ENCODE data around the gene DLEC1.
"Not testable (repeated sequence)": the region's sequence is repeated elsewhere in the genome, so short reads cannot be mapped to it uniquely, and the experiment has no call there.

The DLEC1 gene

DNA sequence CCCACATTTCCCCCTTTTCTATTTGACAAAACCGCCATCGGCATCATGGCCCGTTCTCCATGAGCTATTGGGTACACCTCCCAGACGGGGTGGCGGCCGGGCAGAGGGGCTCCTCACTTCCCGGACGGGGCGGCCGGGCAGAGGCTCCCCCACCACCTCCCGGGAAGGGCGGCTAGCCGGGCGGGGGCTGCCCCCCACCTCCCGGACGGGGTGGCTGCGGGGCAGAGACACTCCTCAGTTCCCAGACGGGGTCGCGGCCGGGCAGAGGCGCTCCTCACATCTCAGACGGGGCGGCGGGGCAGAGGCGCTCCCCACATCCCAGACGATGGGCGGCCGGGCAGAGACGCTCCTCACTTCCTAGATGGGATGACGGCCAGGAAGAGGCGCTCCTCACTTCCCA lies 25.4 kb downstream of the DLEC1 start:
- DNase-seq; in situ Hi-C loops (cut with MboI; ENCODE audit: low pct_unique_long_range_greater_than_20kb, low sequenced_read_pairs): not testable (repeated sequence)

GRCh38 chr3:38067508-38068233 lies 28.7 kb downstream of the DLEC1 start:
- no peak for DNase-seq
- in situ Hi-C loops (cut with MboI; ENCODE audit: low pct_unique_long_range_greater_than_20kb, low sequenced_read_pairs): no loop called here

- in situ Hi-C loops (cut with MboI; ENCODE audit: low pct_unique_long_range_greater_than_20kb, low sequenced_read_pairs): no loop called here
- no peak for DNase-seq
These were observed 31.0 kb downstream of the DLEC1 start for GRCh38 chr3:38070013-38070412.

- DNase-seq; in situ Hi-C loops (cut with MboI; ENCODE audit: low pct_unique_long_range_greater_than_20kb, low sequenced_read_pairs): not testable (repeated sequence)
These were observed 38.1 kb downstream of the DLEC1 start for GRCh38 chr3:38077073-38077472.

GRCh38 chr3:38082296-38082695 lies 43.3 kb downstream of the DLEC1 start:
- DNase-seq; in situ Hi-C loops (cut with MboI; ENCODE audit: low pct_unique_long_range_greater_than_20kb, low sequenced_read_pairs): not testable (repeated sequence)

- in situ Hi-C loops (cut with MboI; ENCODE audit: low pct_unique_long_range_greater_than_20kb, low sequenced_read_pairs); DNase-seq: not testable (repeated sequence)
These were observed 44.2 kb downstream of the DLEC1 start for GRCh38 chr3:38083254-38083653.

- in situ Hi-C loops (cut with MboI; ENCODE audit: low pct_unique_long_range_greater_than_20kb, low sequenced_read_pairs): no loop called here
- peak; percentile 18 for DNase-seq
These were observed 44.9 kb downstream of the DLEC1 start for GRCh38 chr3:38083871-38084333.

GRCh38 chr3:38084334-38085310 lies 45.6 kb downstream of the DLEC1 start:
- in situ Hi-C loops (cut with MboI; ENCODE audit: low pct_unique_long_range_greater_than_20kb, low sequenced_read_pairs): no loop called here
- DNase-seq: peak; percentile 43

- no peak for DNase-seq
- in situ Hi-C loops (cut with MboI; ENCODE audit: low pct_unique_long_range_greater_than_20kb, low sequenced_read_pairs): no loop called here
These were observed 46.4 kb downstream of the DLEC1 start for GRCh38 chr3:38085311-38085942.

GRCh38 chr3:38085943-38086324 lies 46.9 kb downstream of the DLEC1 start:
- in situ Hi-C loops (cut with MboI; ENCODE audit: low pct_unique_long_range_greater_than_20kb, low sequenced_read_pairs): no loop called here
- no peak for DNase-seq

GRCh38 chr3:38086496-38086895 lies 47.5 kb downstream of the DLEC1 start:
- DNase-seq: no peak
- in situ Hi-C loops (cut with MboI; ENCODE audit: low pct_unique_long_range_greater_than_20kb, low sequenced_read_pairs): no loop called here

GRCh38 chr3:38087278-38087677 lies 48.3 kb downstream of the DLEC1 start:
- in situ Hi-C loops (cut with MboI; ENCODE audit: low pct_unique_long_range_greater_than_20kb, low sequenced_read_pairs); DNase-seq: not testable (repeated sequence)

DNA sequence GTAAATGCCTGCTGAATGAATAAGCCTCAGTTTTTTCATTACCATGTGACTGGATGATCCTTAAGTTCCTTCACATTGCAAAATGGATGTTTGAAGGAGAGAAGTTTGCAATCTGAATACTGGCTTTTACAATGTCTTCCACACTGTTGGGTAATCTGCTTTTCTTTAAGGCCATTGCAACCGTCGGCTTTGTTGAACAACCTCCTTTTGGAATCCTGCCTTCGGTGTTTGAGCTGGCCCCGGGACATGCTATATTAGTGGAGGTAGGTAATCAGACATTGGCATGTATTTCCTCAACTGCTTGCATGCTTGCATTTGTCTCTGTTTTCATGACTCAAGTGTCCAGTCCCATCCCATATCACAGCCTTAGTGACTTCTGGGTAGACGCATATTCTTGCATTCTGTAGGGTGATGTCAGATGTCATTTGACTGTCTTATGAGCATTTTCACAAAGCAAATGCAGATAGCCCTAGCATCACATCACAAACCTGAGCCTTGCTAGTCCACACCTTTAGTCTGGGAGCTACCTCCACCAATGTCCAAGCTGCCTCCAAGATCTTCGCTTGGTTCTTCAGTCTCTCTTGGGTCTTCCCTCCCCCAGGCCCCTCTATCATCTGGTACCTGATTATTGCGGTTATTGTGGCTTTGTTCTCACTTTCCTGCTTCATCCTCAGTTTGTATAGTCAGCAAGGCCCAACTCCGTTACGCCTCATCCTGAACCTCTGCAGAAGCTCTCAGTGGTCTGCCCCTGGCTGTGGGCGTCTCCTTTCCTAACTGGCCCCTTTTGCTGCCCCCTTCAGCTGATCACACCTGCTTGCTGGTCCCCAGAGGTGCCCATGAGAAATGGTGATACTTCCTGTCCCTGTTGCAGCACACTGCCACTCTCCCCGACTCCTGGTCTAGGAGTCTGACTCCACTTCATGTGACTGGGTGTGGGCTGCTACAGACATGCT lies 49.4 kb downstream of the DLEC1 start:
- no peak for DNase-seq
- in situ Hi-C loops (cut with MboI; ENCODE audit: low pct_unique_long_range_greater_than_20kb, low sequenced_read_pairs): no loop called here

DNA sequence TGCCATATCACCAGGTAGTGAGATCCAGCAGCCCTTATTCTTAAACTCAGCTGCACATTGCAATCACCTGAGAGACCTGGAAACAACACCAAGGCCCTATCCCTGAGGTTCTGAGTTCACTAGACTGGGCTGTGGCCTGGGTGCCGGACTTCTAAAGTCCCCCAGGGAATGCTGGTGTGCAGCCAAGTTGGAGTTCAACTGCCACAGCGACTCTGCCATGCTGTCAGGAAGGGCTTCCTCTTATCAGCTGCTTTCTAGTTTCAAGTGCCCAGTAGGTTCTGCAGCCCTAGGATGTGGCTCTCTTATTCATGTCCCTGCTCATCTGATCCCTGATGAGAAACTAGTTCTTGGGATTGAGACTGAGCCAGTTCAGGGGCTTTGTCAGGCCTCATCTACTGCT lies 50.2 kb downstream of the DLEC1 start:
- in situ Hi-C loops (cut with MboI; ENCODE audit: low pct_unique_long_range_greater_than_20kb, low sequenced_read_pairs): no loop called here
- no peak for DNase-seq

- in situ Hi-C loops (cut with MboI; ENCODE audit: low pct_unique_long_range_greater_than_20kb, low sequenced_read_pairs): no loop called here
- no peak for DNase-seq
These were observed 51.4 kb downstream of the DLEC1 start for GRCh38 chr3:38090453-38090852.

DNA sequence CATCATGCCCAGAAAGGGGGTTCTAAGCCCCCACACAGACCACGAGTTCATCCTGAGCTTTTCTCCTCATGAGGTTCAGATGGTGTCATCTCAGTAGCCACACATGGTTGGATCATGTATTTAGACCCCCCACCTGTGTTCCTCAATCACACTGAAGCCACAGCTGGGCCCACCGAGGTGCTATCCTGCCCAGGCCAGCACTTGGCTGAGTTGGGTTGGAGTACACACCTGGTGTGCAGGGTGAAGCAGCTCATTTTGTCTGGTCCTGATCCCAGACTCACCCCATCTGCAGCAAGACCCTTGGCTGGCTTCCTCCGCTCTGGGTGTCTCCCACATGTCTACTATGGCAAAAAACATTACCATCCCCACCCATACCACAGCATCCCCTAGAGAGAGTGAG lies 56.0 kb downstream of the DLEC1 start:
- DNase-seq: no peak
- in situ Hi-C loops (cut with MboI; ENCODE audit: low pct_unique_long_range_greater_than_20kb, low sequenced_read_pairs): no loop called here

DNA sequence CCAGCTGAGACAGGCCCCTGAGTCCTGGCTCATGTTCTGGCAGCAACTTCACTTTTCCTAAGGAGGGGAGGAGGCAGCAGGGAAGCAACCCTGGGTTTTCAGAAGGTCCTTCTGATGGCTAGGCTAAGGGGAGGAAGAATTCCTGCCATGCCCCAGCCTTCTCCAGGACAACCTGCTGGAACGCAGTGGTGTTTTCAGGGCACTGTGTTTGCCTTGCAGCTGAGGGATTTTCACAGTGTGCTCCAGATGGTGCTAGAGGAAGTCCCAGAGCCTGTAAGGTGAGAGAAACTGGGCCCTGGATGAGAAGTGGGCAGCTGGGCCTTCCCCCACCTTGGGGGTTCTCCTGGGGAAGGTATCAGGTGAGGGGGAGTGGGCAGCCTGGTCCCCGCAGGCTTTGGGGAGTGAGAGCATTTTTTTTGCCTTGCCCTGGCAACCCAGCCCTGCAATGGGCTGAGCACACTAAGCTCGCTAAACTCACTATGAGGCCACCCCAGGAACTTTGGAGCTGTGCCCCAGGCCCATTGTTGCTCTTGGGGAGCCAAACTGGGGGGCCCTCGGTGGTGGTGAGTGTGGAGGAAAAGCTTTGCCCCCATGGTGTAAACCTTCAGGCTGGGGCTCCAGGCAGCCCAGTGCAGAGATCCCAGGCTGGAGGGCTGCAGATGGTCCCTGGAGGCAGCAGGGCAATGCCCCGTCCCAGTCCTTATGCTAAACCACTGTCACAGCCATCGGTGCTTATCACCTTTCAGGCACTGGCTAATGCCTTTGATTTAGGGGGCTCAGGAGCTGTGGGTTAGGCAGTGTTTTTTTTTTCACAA lies 56.9 kb downstream of the DLEC1 start:
- in situ Hi-C loops (cut with MboI; ENCODE audit: low pct_unique_long_range_greater_than_20kb, low sequenced_read_pairs): no loop called here
- no peak for DNase-seq

All from KBM-7 (cell line).